CD4-positive, alpha-beta T cell (primary cell): ENCODE data around the gene DTNB. TPM values are rescaled to one million over a fixed set of nuclear protein-coding genes. Genes with fewer than 3 reads are reported as not detected.
A peak's percentile ranks its signal among the peaks of the same experiment; 100 is the strongest.

Source experiments
- ATAC-seq: fragments of 200-7000 bp; cut with Tn5 transposase; one replicate; pipeline ENCODE4 v1.10.0; 2022; ENCODE audit warnings: mild to moderate bottlenecking; ENCODE audit not compliant: poor library complexity
- CTCF ChIA-PET: fragments of 350-600 bp; sonication (Branson Sonifier 250); formaldehyde crosslinking; loops from one replicate; lab custom pipeline; 2021; ENCODE audit warnings: antibody characterized with exemption, inconsistent platforms; lab: Charles Lee
- POLR2A ChIA-PET: fragments of 350-600 bp; sonication (Branson Sonifier 250); formaldehyde crosslinking; loops from one replicate; lab custom pipeline; 2021; ENCODE audit warnings: antibody characterized with exemption, inconsistent platforms; lab: Charles Lee
- DNase-seq, 14 experiments: peaks; one replicate each; pipeline ENCODE4 v3.0.0-alpha.2; 2013 to 2020; ENCODE audit warnings: mixed read lengths in 2 of 14
- H3K27ac ChIP-seq, 2 donors: one replicate each; pipeline versions ENCODE4 v1.5.1 to v1.7.0; 2013; ENCODE audit warnings: low read length in 2 of 2, low read depth in 1 of 2, mild to moderate bottlenecking in 1 of 2
- H3K27me3 ChIP-seq, 2 experiments: 1 replicate in 1 of 2; 2 replicates in 1 of 2; pipeline versions ENCODE4 v1.6.1 to v1.7.0; 2013; ENCODE audit warnings: low read length in 2 of 2, control low read depth in 1 of 2, mild to moderate bottlenecking in 1 of 2, moderate library complexity in 1 of 2; ENCODE audit not compliant: insufficient read depth in 2 of 2, control insufficient read depth in 1 of 2
- H3K36me3 ChIP-seq: one replicate; pipeline ENCODE4 v1.6.1; 2013; ENCODE audit warnings: low read length, control low read depth; ENCODE audit not compliant: insufficient read depth
- H3K4me1 ChIP-seq: one replicate; pipeline ENCODE4 v1.6.1; 2013; ENCODE audit warnings: low read length, control low read depth; ENCODE audit not compliant: insufficient read depth
- H3K4me3 ChIP-seq: one replicate; pipeline ENCODE4 v1.5.1; 2013; ENCODE audit warnings: mild to moderate bottlenecking, low read length, moderate library complexity
- H3K9me3 ChIP-seq, 2 experiments: 1 replicate in 1 of 2; 2 replicates in 1 of 2; pipeline versions ENCODE4 v1.6.1 to v1.7.0; 2013; ENCODE audit warnings: low read length in 2 of 2, mild to moderate bottlenecking in 2 of 2, control low read depth in 1 of 2, moderate library complexity in 1 of 2; ENCODE audit not compliant: control insufficient read depth in 1 of 2, insufficient read depth in 1 of 2
- H3K27ac Mint-ChIP-seq: one replicate; pipeline ENCODE4 v1.8.0; 2020; ENCODE audit warnings: mixed read lengths
- H3K27me3 Mint-ChIP-seq: one replicate; pipeline ENCODE4 v1.8.0; 2021; ENCODE audit warnings: mixed read lengths
- H3K36me3 Mint-ChIP-seq: one replicate; pipeline ENCODE4 v1.8.0; 2021; ENCODE audit warnings: low read depth, mixed read lengths
- H3K4me1 Mint-ChIP-seq: one replicate; pipeline ENCODE4 v1.8.0; 2021; ENCODE audit warnings: low read depth, mixed read lengths
- H3K4me3 Mint-ChIP-seq: one replicate; pipeline ENCODE4 v1.8.0; 2020; ENCODE audit warnings: mild to moderate bottlenecking, mixed read lengths
- H3K9me3 Mint-ChIP-seq: one replicate; pipeline ENCODE4 v1.8.0; 2020; ENCODE audit warnings: mixed read lengths
- CTCF ChIP-seq: fragments of 200-600 bp; IDR thresholded peaks from one replicate; pipeline ENCODE4 v1.8.0; 2022; ENCODE audit warnings: antibody characterized with exemption, mild to moderate bottlenecking
- intact Hi-C, 2 experiments: fragments of 100-400 bp; cut with DNase I in 1 of 2; cut with micrococcal nuclease in 1 of 2; formaldehyde crosslinking; loops; one replicate each; pipeline versions ENCODE4 v1.15.1 to v1.9.0; 2023 to 2025; cut with DNase I, micrococcal nuclease
- total RNA-seq, 174 experiments: library from RNA in 2 of 174; stranded (reverse) in 2 of 174; gene quantifications; one replicate each; pipeline ENCODE4 v1.2.3 and lab custom pipeline; 2021 to 2026

DTNB gene
- total RNA-seq, 2 experiments from 2014 or later: 30.1 to 33.6 TPM

- CTCF ChIA-PET: interaction anchor here (1.0 to 3.3 kb wide), 2 partner anchors 10 to 25 kb away, joined by 4 to 10 read pairs; no protein-coding TSS in a partner anchor
These were observed 286.2 kb downstream of the DTNB start for GRCh38 chr2:25386971-25387875.

DNA sequence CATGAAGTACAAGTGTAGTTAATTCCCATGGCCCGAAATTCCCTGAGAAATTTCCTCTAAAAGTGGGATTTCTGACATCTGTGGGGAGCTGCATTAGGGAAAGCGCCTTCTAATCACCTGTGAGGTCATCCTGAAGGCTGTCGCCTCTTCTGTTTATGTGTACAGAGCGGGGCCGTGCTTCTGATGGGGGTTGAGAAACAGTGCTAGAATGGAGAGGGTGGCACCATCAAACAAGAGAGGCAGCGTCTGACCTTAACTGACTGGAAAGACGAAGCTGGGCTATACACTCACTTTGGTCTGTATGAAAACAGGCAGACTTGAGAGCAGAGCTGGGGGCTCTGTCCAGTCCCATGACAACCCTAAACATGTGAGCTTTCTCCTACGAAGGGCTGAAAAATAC is 287.5 kb downstream of the DTNB start:
- DNase-seq (no peak), ATAC-seq (no peak)
- Histone ChIP-seq H3K27me3 (no peaks in the 10 kb centered on the region), H3K9me3 (no peaks in the 10 kb centered on the region), H3K27ac (no peak overlapping the region), H3K36me3 (peaks cover 24% of the 10 kb centered on the region), H3K4me1 (peaks cover 3% of the 10 kb centered on the region), H3K4me3 (no peak overlapping the region)
- Mint-ChIP-seq H3K4me3 (no peak overlapping the region), H3K27ac (no peak overlapping the region), H3K4me1 (peaks cover 13% of the 10 kb centered on the region), H3K27me3 (no peaks in the 10 kb centered on the region), H3K36me3 (peaks cover 44% of the 10 kb centered on the region), H3K9me3 (no peaks in the 10 kb centered on the region)
- TF ChIP-seq CTCF: no peak
- POLR2A ChIA-PET: interaction anchor here (0.6 kb wide), 1 partner anchor 360 kb away, joined by 3 read pairs; no protein-coding TSS in a partner anchor
- CTCF ChIA-PET: interaction anchor here (3.3 kb wide), 1 partner anchor 9 kb away, joined by 10 read pairs; no protein-coding TSS in a partner anchor
- intact Hi-C loops: no loop called here

More at GRCh38 chr2:25386971-25387875, 286.2 kb downstream of the DTNB start:
- ATAC-seq (no peak), DNase-seq (no peak)
- intact Hi-C loops: no loop called here
- Mint-ChIP-seq H3K36me3 (peaks cover 40% of the 10 kb centered on the region), H3K27me3 (no peaks in the 10 kb centered on the region), H3K4me3 (no peak overlapping the region), H3K4me1 (peaks cover 13% of the 10 kb centered on the region), H3K27ac (no peak overlapping the region), H3K9me3 (no peaks in the 10 kb centered on the region)
- Histone ChIP-seq H3K9me3 (no peaks in the 10 kb centered on the region), H3K4me3 (no peak overlapping the region), H3K27me3 (no peaks in the 10 kb centered on the region), H3K4me1 (peaks cover 3% of the 10 kb centered on the region), H3K27ac (no peak overlapping the region), H3K36me3 (peaks cover 24% of the 10 kb centered on the region)
- no peak for TF ChIP-seq CTCF
- POLR2A ChIA-PET: no interaction called here

GRCh38 chr2:25383806-25384205 is 289.6 kb downstream of the DTNB start:
- peaks cover 34% of the 10 kb centered on the region for H3K36me3 Mint-ChIP-seq
- peaks cover 12% of the 10 kb centered on the region for H3K4me1 ChIP-seq
- peaks cover 31% of the 10 kb centered on the region for H3K4me1 Mint-ChIP-seq
- no peak overlapping the region for H3K27ac ChIP-seq
- intact Hi-C loops: no loop called here
- H3K9me3 ChIP-seq: peaks cover 0 to 8% of the 10 kb centered on the region in 2 experiments
- no peak overlapping the region for H3K27ac Mint-ChIP-seq
- H3K9me3 Mint-ChIP-seq: no peaks in the 10 kb centered on the region
- H3K4me3 ChIP-seq: no peak overlapping the region
- no peaks in the 10 kb centered on the region for H3K27me3 ChIP-seq
- H3K4me3 Mint-ChIP-seq: no peak overlapping the region
- POLR2A ChIA-PET: no interaction called here
- no peaks in the 10 kb centered on the region for H3K27me3 Mint-ChIP-seq
- CTCF ChIA-PET: no interaction called here
- ATAC-seq (no peak), DNase-seq (peak in 1 of 14 experiments; percentile 9)
- peaks cover 20% of the 10 kb centered on the region for H3K36me3 ChIP-seq
- TF ChIP-seq CTCF: no peak
